H9 (cell line): ENCODE results near the gene AARS1. TPM values are rescaled to one million over a fixed set of nuclear protein-coding genes. Genes with fewer than 3 reads are reported as not detected.
"Not testable (repeated sequence)": the region's sequence is repeated elsewhere in the genome, so short reads cannot be mapped to it uniquely, and the experiment has no call there.

Experiments used
- DNase-seq: peaks from one replicate; pipeline ENCODE4 v3.0.0-alpha.2; 2017
- H2AFZ ChIP-seq: one replicate; pipeline ENCODE4 v1.6.1; 2013; ENCODE audit warnings: mild to moderate bottlenecking, low read length, control low read depth, moderate library complexity
- H2AK5ac ChIP-seq: 2 replicates; pipeline ENCODE4 v1.6.1; 2013; ENCODE audit warnings: low read length, control low read depth, mixed read lengths; ENCODE audit not compliant: insufficient read length
- H2BK120ac ChIP-seq: one replicate; pipeline ENCODE4 v1.6.1; 2013; ENCODE audit warnings: low read depth, mild to moderate bottlenecking, low read length, control low read depth, inconsistent platforms; ENCODE audit not compliant: poor library complexity, severe bottlenecking
- H2BK12ac ChIP-seq: 2 replicates; pipeline ENCODE4 v1.6.1; 2013; ENCODE audit warnings: low read length, control low read depth, mixed read lengths, low read depth; ENCODE audit not compliant: insufficient read length
- H2BK15ac ChIP-seq: 2 replicates; pipeline ENCODE4 v1.6.1; 2013; ENCODE audit warnings: low read depth, low read length, control low read depth
- H2BK20ac ChIP-seq: one replicate; pipeline ENCODE4 v1.6.1; 2013; ENCODE audit warnings: low read depth, mild to moderate bottlenecking, low read length, control low read depth, inconsistent platforms; ENCODE audit not compliant: poor library complexity, severe bottlenecking
- H2BK5ac ChIP-seq: 2 replicates; pipeline ENCODE4 v1.6.1; 2013; ENCODE audit warnings: low read length, control low read depth, mixed read lengths; ENCODE audit not compliant: insufficient read length
- H3K14ac ChIP-seq: 2 replicates; pipeline ENCODE4 v1.6.1; 2013; ENCODE audit warnings: low read length, control low read depth; ENCODE audit not compliant: insufficient read depth
- H3K18ac ChIP-seq: 2 replicates; pipeline ENCODE4 v1.6.1; 2013; ENCODE audit warnings: low read depth, mild to moderate bottlenecking, mixed read lengths, low read length, control low read depth; ENCODE audit not compliant: insufficient read length
- H3K23ac ChIP-seq: 2 replicates; pipeline ENCODE4 v1.6.1; 2013; ENCODE audit warnings: low read length, control low read depth, mixed read lengths, low read depth; ENCODE audit not compliant: insufficient read length
- H3K23me2 ChIP-seq: 2 replicates; pipeline ENCODE4 v1.6.1; 2013; ENCODE audit warnings: low read depth, mild to moderate bottlenecking, mixed read lengths, low read length, control low read depth; ENCODE audit not compliant: insufficient read length, poor library complexity, severe bottlenecking
- H3K27ac ChIP-seq: 2 replicates; pipeline ENCODE4 v1.5.1; 2013; ENCODE audit warnings: low read length, control low read depth, mixed read lengths, low read depth; ENCODE audit not compliant: insufficient read length
- H3K27me3 ChIP-seq: 2 replicates; pipeline ENCODE4 v1.6.1; 2013; ENCODE audit warnings: low read length, control low read depth, inconsistent platforms; ENCODE audit not compliant: insufficient read depth
- H3K4ac ChIP-seq: 2 replicates; pipeline ENCODE4 v1.6.1; 2013; ENCODE audit warnings: low read depth, mild to moderate bottlenecking, control low read depth, inconsistent platforms, low read length, moderate library complexity
- H3K4me1 ChIP-seq: 2 replicates; pipeline ENCODE4 v1.6.1; 2013; ENCODE audit warnings: low read length, control low read depth, inconsistent platforms; ENCODE audit not compliant: insufficient read depth
- H3K4me2 ChIP-seq: 2 replicates; pipeline ENCODE4 v1.6.1; 2013; ENCODE audit warnings: low read length, control low read depth, mixed read lengths; ENCODE audit not compliant: insufficient read length, insufficient read depth
- H3K56ac ChIP-seq: 2 replicates; pipeline ENCODE4 v1.6.1; 2013; ENCODE audit warnings: low read depth, mild to moderate bottlenecking, mixed read lengths, low read length, control low read depth; ENCODE audit not compliant: insufficient read length
- H3K79me1 ChIP-seq: 2 replicates; pipeline ENCODE4 v1.6.1; 2013; ENCODE audit warnings: low read depth, mild to moderate bottlenecking, moderate library complexity, low read length, control low read depth, inconsistent platforms; ENCODE audit not compliant: insufficient read depth, poor library complexity, severe bottlenecking
- H3K79me2 ChIP-seq: 2 replicates; pipeline ENCODE4 v1.6.1; 2013; ENCODE audit warnings: low read length, control low read depth, inconsistent platforms; ENCODE audit not compliant: insufficient read depth
- H3K9ac ChIP-seq: 2 replicates; pipeline ENCODE4 v1.6.1; 2013; ENCODE audit warnings: low read length, control low read depth, mixed read lengths; ENCODE audit not compliant: insufficient read length; ENCODE audit errors: extremely low read depth
- H3K9me3 ChIP-seq: one replicate; pipeline ENCODE4 v1.6.1; 2013; ENCODE audit warnings: low read depth, low read length, inconsistent platforms; ENCODE audit not compliant: control insufficient read depth
- H3T11ph ChIP-seq: one replicate; pipeline ENCODE4 v1.6.1; 2013; ENCODE audit warnings: mild to moderate bottlenecking, low read length, control low read depth, inconsistent platforms
- H4K20me1 ChIP-seq: one replicate; pipeline ENCODE4 v1.6.1; 2013; ENCODE audit not compliant: control insufficient read depth, insufficient read length, insufficient read depth
- H4K5ac ChIP-seq: 2 replicates; pipeline ENCODE4 v1.6.1; 2013; ENCODE audit warnings: low read depth, mild to moderate bottlenecking, mixed read lengths, low read length, control low read depth; ENCODE audit not compliant: insufficient read length
- H4K8ac ChIP-seq: replicated peaks from 2 replicates; pipeline ENCODE4 v1.6.1; 2013; ENCODE audit warnings: low read length, control low read depth, mixed read lengths, low read depth; ENCODE audit not compliant: insufficient read length
- H4K91ac ChIP-seq: 2 replicates; pipeline ENCODE4 v1.6.1; 2013; ENCODE audit warnings: low read depth, mild to moderate bottlenecking, moderate library complexity, mixed read lengths, low read length, control low read depth; ENCODE audit not compliant: insufficient read length
- H3K27ac Mint-ChIP-seq, 3 experiments: 2 replicates in 2 of 3; 3 replicates in 1 of 3; pipeline ENCODE4 v1.8.0; 2020 to 2021; ENCODE audit warnings: mixed read lengths in 3 of 3, mild to moderate bottlenecking in 1 of 3, moderate library complexity in 1 of 3
- H3K27me3 Mint-ChIP-seq: 2 replicates; pipeline ENCODE4 v1.8.0; 2021; ENCODE audit warnings: low read depth, mild to moderate bottlenecking, moderate library complexity, mixed read lengths
- H3K36me3 Mint-ChIP-seq, 3 experiments: 2 replicates in 2 of 3; 3 replicates in 1 of 3; pipeline ENCODE4 v1.8.0; 2020 to 2021; ENCODE audit warnings: low read depth in 3 of 3, mixed read lengths in 3 of 3; ENCODE audit not compliant: insufficient read depth in 1 of 3
- H3K4me1 Mint-ChIP-seq, 2 experiments: 2 replicates each; pipeline ENCODE4 v1.8.0; 2020; ENCODE audit warnings: mixed read lengths in 2 of 2
- H3K4me3 Mint-ChIP-seq, 2 experiments: 2 replicates in 1 of 2; 3 replicates in 1 of 2; pipeline ENCODE4 v1.8.0; 2020 to 2021; ENCODE audit warnings: mild to moderate bottlenecking in 2 of 2, mixed read lengths in 2 of 2, moderate library complexity in 1 of 2
- H3K9me3 Mint-ChIP-seq, 2 experiments: 2 replicates in 1 of 2; 3 replicates in 1 of 2; pipeline ENCODE4 v1.8.0; 2020; ENCODE audit warnings: mild to moderate bottlenecking in 2 of 2, mixed read lengths in 2 of 2, moderate library complexity in 1 of 2
- WGBS: extraction: QIAGEN DNeasy Blood & Tissue Kit; methylation state at CpG from one replicate; pipeline ENCODE4 v1.1.7; 2013; ENCODE audit warnings: missing lambda C conversion rate, low lambda C conversion rate, mixed read lengths; ENCODE audit not compliant: insufficient read length; ENCODE audit errors: extremely low coverage; 5-methylcytosine and 5-hydroxymethylcytosine counted together
- total RNA-seq: library from RNA; stranded (reverse); gene quantifications from 2 replicates; pipeline ENCODE4 v1.2.1, GENCODE V29; 2021

AARS1 gene
- total RNA-seq, 1 experiment from 2014 or later: 168 TPM

DNA sequence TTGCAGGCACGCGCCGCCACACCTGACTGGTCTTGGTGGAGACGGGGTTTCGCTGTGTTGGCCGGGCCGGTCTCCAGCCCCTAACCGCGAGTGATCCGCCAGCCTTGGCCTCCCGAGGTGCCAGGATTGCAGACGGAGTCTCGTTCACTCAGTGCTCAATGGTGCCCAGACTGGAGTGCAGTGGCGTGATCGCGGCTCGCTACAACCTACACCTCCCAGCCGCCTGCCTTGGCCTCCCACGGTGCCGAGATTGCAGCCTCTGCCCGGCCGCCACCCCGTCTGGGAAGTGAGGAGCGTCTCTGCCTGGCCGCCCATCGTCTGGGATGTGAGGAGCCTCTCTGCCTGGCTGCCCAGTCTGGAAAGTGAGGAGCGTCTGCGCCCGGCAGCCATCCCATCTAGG lies 85.3 kb downstream of the AARS1 start:
- H4K91ac ChIP-seq, H3K4ac ChIP-seq, H3K9me3 Mint-ChIP-seq, H3K4me2 ChIP-seq, H4K5ac ChIP-seq, H3K9ac ChIP-seq, H3K79me2 ChIP-seq, H4K8ac ChIP-seq, H3K27ac Mint-ChIP-seq, H3K27ac ChIP-seq, H3K27me3 ChIP-seq, H2BK15ac ChIP-seq, H2BK12ac ChIP-seq, H2AFZ ChIP-seq, H3T11ph ChIP-seq, H3K14ac ChIP-seq, H2BK20ac ChIP-seq, H3K4me3 Mint-ChIP-seq, H2BK120ac ChIP-seq, H3K56ac ChIP-seq, H3K79me1 ChIP-seq, H3K27me3 Mint-ChIP-seq, H3K9me3 ChIP-seq, H3K4me1 ChIP-seq, H3K23me2 ChIP-seq, H3K18ac ChIP-seq, H2BK5ac ChIP-seq, H3K4me1 Mint-ChIP-seq, H4K20me1 ChIP-seq, H3K23ac ChIP-seq, DNase-seq, H2AK5ac ChIP-seq: not testable (repeated sequence)
- H3K36me3 Mint-ChIP-seq: peaks cover 9 to 25% (median 18%) of the 10 kb centered on the region in 3 experiments
- no CpG with 5 or more reads among the region's 29 CpGs for WGBS

DNA sequence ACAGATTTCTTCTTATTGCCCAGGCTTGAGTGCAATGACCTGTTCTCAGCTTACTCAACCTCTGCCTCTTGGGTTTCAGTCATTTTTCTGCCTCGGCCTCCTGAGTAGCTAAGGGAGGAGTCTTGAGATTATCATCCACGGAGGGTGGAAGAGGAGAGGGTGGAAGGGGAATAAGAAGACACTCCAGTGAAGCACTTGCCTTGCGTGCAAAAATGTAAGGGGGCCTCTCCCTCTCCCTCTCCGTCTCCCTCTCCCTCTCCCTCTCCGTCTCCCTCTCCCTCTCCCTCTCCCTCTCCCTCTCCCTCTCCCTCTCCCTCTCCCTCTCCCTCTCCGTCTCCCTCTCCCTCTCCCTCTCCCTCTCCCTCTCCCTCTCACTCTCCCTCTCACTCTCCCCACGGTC lies 85.8 kb downstream of the AARS1 start:
- H2BK120ac ChIP-seq, H3K4me1 Mint-ChIP-seq, H3K9me3 ChIP-seq, H2BK15ac ChIP-seq, H3K18ac ChIP-seq, H3K9me3 Mint-ChIP-seq, H3K27me3 ChIP-seq, H3K79me2 ChIP-seq, H3K14ac ChIP-seq, H3K4me1 ChIP-seq, H3K23ac ChIP-seq, H2AK5ac ChIP-seq, DNase-seq, H3K27ac ChIP-seq, H2BK5ac ChIP-seq, H2BK12ac ChIP-seq, H3K56ac ChIP-seq, H2BK20ac ChIP-seq, H3K4me2 ChIP-seq, H2AFZ ChIP-seq, H4K8ac ChIP-seq, H4K5ac ChIP-seq, H4K91ac ChIP-seq, H3K79me1 ChIP-seq, H3K27me3 Mint-ChIP-seq, H4K20me1 ChIP-seq, H3K27ac Mint-ChIP-seq, H3T11ph ChIP-seq, H3K4me3 Mint-ChIP-seq, H3K4ac ChIP-seq, H3K23me2 ChIP-seq, H3K9ac ChIP-seq: not testable (repeated sequence)
- H3K36me3 Mint-ChIP-seq: peaks cover 9 to 25% (median 18%) of the 10 kb centered on the region in 3 experiments
- no CpG with 5 or more reads among the region's 7 CpGs for WGBS

Other genes with a start within 250 kb of the AARS1 start
- gene PDPR, start 175.2 kb downstream of the AARS1 start, total RNA-seq: 35.4 and 37.2 TPM in 2 replicates
- 0.11 TPM in 1 of 2 replicates, not detected in the other for gene CLEC18C, start 115.7 kb downstream of the AARS1 start, total RNA-seq
- 39.2 and 41.6 TPM in 2 replicates for gene EXOSC6, start 37.6 kb downstream of the AARS1 start, total RNA-seq
- gene DDX19B, start 9.7 kb upstream of the AARS1 start, total RNA-seq: 46.7 and 47.3 TPM in 2 replicates
- 57.1 and 59.4 TPM in 2 replicates for gene DDX19A, start 57.4 kb upstream of the AARS1 start, total RNA-seq
- 45.9 and 49.0 TPM in 2 replicates for gene ST3GAL2, start 149.6 kb upstream of the AARS1 start, total RNA-seq
- 6.5 and 7.9 TPM in 2 replicates for gene FCSK, start 165.1 kb upstream of the AARS1 start, total RNA-seq
- gene COG4, start 234.0 kb upstream of the AARS1 start, total RNA-seq: 51.9 and 54.1 TPM in 2 replicates
- 493 and 511 TPM in 2 replicates for gene SF3B3, start 234.3 kb upstream of the AARS1 start, total RNA-seq